NCI-H526 treated with DMSO at 0.1 percent for 48 hours (cell line): ENCODE measurements around the gene IL21R.
"Not testable (repeated sequence)": the region's sequence is repeated elsewhere in the genome, so short reads cannot be mapped to it uniquely, and the experiment has no call there.

Experiments used
- DNase-seq: peaks from one replicate; lab custom pipeline; 2025; lab: John Stamatoyannopoulos, UW

IL21R gene

DNA sequence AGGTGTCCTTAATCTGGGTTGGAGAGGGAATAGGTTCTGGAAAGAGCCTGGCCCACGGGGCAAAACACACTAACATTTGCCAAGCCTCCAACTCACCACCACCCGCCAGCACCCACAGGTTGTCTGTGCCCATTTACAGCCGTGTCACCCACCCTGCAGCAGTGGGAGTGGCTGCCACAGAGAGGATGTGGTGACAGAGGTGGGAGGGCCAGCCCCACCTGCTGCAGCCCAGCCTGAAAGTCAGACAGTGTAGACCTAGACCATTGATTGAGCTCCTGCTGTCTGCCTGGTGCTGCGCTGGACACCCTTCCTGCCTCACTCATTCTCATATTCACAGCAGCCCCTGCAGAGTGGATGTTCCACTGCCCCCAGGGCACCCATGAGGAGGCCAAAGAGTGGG, 44.7 kb downstream of the IL21R start:
- no peak for DNase-seq

DNA sequence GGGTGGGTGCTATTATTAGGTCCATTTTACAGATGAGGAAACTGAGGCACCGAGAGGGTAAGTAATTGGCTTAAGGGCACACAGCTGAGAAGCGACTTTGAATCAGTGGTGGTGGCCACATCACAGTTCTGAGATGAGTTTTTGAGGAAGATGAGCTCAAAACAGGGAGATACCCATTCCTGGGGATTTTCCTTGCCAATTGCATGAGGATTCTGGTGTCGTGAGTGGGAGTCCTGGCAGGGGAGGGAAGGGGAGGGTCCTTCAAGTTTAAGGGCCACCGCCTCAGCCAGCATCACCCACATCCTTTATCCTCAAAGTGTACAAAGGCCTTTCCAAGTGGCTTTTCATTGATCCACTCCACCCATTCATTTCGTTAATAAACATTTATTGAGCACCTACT, 45.3 kb downstream of the IL21R start:
- no peak for DNase-seq

- no peak for DNase-seq
These were observed 46.8 kb downstream of the IL21R start for GRCh38 chr16:27448532-27449433.

GRCh38 chr16:27449434-27450195, 47.6 kb downstream of the IL21R start:
- DNase-seq: no peak

GRCh38 chr16:27450196-27450549, 48.2 kb downstream of the IL21R start:
- DNase-seq: no peak

GRCh38 chr16:27452569-27453493, 50.9 kb downstream of the IL21R start:
- no peak for DNase-seq

GRCh38 chr16:27453494-27453825, 51.5 kb downstream of the IL21R start:
- no peak for DNase-seq

DNA sequence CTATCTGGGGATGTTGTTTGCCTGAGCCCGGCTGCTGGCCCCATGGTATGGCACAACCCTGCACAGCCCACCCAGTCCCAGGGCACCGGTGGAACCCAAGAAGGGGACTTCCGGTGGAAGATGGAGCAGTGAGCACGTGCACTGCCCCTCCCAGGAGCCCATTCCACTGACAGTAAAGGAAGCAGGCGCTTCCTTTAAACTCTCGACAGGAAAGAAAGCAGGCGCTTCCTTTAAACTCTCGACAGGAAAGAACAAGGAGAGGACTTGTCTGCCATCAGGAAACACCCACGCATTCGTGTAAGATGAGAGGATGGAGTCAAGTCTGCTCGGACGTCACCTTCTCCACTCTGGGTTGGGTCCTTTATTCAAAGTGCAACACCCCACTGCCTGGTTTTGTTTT, 53.7 kb downstream of the IL21R start:
- no peak for DNase-seq

- not testable (repeated sequence) for DNase-seq
These were observed 55.6 kb downstream of the IL21R start for GRCh38 chr16:27457605-27457900.

DNA sequence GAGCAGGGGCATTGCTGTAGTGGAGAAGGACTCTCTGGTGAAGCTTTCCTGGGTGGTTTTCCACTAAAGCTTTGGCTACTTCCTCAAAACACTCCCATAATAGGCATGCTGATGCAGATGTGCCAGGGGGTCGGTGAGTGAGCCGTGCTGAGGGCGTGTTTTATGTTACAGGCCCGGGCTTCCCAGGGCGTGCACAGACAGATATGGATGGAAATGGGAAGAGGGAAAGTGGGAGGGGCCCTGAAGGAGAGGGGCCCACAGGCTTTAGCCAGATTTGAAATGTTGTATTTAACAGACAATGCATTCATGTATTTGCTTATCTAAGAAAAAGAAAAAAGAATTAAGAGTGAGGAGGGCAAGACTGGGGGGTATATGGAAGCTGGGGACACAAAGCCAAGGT, 56.3 kb downstream of the IL21R start:
- DNase-seq: no peak

- DNase-seq: no peak
These were observed 57.2 kb downstream of the IL21R start for GRCh38 chr16:27458987-27459688.

DNA sequence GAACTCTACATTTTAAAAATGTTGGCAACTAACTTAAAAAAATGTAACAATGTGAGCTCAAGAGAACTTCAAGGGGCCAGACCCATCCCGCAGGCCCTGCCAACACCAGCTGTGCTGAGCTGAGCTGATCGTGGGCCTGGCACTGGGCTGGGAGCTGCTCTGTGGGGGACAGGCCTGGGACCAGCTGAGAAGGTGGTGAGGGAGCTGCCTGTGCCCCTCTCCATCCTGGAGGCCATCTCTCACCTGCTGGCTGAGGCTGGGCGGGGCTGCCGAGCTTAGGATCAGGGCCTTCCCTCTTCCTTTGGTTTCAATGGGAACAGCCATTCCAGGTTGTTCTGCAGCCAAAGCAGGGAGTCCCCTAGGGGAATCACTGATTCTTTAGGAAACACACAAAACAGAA, 58.2 kb downstream of the IL21R start:
- no peak for DNase-seq

GRCh38 chr16:27460663-27461482, 58.9 kb downstream of the IL21R start:
- DNase-seq: no peak

DNA sequence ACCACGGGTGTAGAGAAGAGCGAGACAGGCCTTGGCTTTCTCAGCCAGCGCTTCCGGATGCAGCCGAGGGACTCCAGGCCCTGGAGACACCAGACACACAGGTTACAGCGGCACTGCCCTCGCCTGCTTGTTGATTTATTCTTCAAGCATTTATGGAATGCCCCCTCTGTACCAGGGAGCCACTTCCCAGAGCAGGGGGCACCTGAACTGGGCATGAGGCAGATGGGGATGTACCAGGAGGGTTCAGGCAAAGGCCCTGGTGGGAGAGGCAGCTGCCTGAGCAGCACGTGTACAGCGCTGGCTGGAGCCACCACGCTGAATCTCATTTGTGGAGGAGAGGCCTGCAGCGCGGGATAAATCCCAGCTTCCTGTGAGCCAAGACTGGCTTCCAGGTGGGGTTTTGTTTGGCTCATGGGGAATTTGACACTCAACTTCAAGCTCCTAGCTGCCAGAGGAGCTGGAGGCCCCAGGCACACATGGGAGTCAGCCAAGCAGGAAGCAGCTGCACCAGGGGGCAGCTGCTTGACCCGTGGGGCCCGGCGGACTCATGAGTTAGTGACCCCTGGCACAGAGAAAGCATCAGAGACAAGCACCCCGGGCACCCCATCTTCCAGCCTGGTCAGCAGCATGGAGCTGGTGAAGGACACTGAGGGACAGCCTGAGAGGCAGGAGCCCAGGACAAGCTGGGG, 59.7 kb downstream of the IL21R start:
- no peak for DNase-seq

GRCh38 chr16:27462200-27462845, 60.3 kb downstream of the IL21R start:
- no peak for DNase-seq

GRCh38 chr16:27462846-27463682, 61.1 kb downstream of the IL21R start:
- no peak for DNase-seq

DNA sequence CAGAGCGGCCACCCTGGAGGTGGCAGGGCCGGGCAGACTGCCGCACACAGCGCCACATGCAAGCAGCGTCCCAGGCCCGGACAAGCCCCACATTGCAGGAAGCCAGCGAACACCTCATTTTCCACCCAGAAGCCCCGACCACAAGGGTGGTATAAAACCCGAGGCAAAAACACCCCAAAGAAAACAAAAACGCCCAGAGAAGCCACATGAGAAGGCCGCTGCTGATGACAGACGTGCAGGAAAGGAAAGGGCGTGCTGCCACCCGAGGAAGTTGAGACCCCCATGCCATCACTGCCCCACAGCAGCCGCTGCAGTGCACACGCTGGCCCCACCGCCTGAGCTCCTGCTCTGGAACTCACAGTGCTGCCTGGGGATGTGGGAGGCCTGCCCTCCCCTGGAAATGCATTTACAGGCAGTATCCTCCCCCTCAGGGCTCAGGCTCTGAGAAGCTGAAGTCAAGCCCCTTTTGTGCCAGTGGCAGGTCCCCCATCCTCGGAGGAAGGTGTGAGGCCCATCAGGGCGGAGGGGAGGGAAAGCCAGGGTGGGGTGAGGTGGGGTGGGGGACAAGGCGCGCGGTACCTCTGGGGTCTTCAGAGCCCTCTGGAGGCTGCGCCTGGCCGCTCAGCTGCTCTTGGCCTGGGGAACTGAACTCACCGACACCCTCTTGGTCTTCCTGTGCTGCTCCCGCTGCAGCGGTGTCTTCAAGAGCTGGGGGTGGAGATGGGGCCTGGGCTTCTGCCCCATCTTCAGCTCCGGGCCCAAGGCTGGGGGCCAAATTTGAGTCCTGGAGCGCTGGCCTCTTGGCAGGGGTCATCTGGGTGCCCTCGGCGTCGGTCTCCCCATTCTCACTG, 62.0 kb downstream of the IL21R start:
- DNase-seq: no peak
